Activated naive CD8-positive, alpha-beta T cell treated with anti-CD3 and anti-CD28 coated beads, Interleukin-2, amount 50 U/mL, for 24 hours (primary cell): ENCODE measurements around the gene PRKAA1.
"Not testable (repeated sequence)": the region's sequence is repeated elsewhere in the genome, so short reads cannot be mapped to it uniquely, and the experiment has no call there.

Experiments
- ATAC-seq: fragments of 150-1000 bp; cut with Tn5 transposase; one replicate; pipeline ENCODE4 v1.10.0; 2021
- DNase-seq: peaks from one replicate; pipeline ENCODE4 v3.0.0; 2021
- H3K27ac Mint-ChIP-seq: one replicate; pipeline ENCODE4 v1.8.0; 2021; ENCODE audit warnings: mild to moderate bottlenecking, mixed read lengths
- H3K27me3 Mint-ChIP-seq: one replicate; pipeline ENCODE4 v1.8.0; 2021; ENCODE audit warnings: mixed read lengths
- H3K36me3 Mint-ChIP-seq: one replicate; pipeline ENCODE4 v1.8.0; 2021; ENCODE audit warnings: low read depth, mixed read lengths
- H3K4me1 Mint-ChIP-seq: one replicate; pipeline ENCODE4 v1.8.0; 2021; ENCODE audit warnings: mixed read lengths
- H3K4me3 Mint-ChIP-seq: one replicate; pipeline ENCODE4 v1.8.0; 2021; ENCODE audit warnings: mild to moderate bottlenecking, moderate library complexity, mixed read lengths
- H3K9me3 Mint-ChIP-seq: one replicate; pipeline ENCODE4 v1.8.0; 2021; ENCODE audit warnings: mixed read lengths

PRKAA1 gene

GRCh38 chr5:40797273-40798011, 732 bp downstream of the PRKAA1 start:
- ATAC-seq (peak; percentile 39), DNase-seq (peak; percentile 80)
- Mint-ChIP-seq H3K9me3 (no peaks in the 10 kb centered on the region), H3K36me3 (peaks cover 17% of the 10 kb centered on the region), H3K4me3 (peak overlapping the region; percentile 90), H3K4me1 (peaks cover 50% of the 10 kb centered on the region), H3K27ac (peak overlapping the region; percentile 85), H3K27me3 (peaks cover 3% of the 10 kb centered on the region)

GRCh38 chr5:40796487-40796889, 1.7 kb downstream of the PRKAA1 start:
- H3K36me3 Mint-ChIP-seq: peaks cover 17% of the 10 kb centered on the region
- no peak for ATAC-seq
- peak overlapping the region; percentile 52 for H3K27ac Mint-ChIP-seq
- H3K4me1 Mint-ChIP-seq: peaks cover 54% of the 10 kb centered on the region
- H3K4me3 Mint-ChIP-seq: peak overlapping the region; percentile 90
- no peak for DNase-seq
- H3K9me3 Mint-ChIP-seq: no peaks in the 10 kb centered on the region
- H3K27me3 Mint-ChIP-seq: peaks cover 3% of the 10 kb centered on the region

- not testable (repeated sequence) for H3K9me3 Mint-ChIP-seq, H3K27ac Mint-ChIP-seq, ATAC-seq, H3K27me3 Mint-ChIP-seq, DNase-seq, H3K4me3 Mint-ChIP-seq
- H3K4me1 Mint-ChIP-seq: peaks cover 68% of the 10 kb centered on the region
- H3K36me3 Mint-ChIP-seq: peaks cover 19% of the 10 kb centered on the region
Measured at GRCh38 chr5:40794877-40795276, 3.3 kb downstream of the PRKAA1 start.

GRCh38 chr5:40794340-40794739, 3.8 kb downstream of the PRKAA1 start:
- H3K27me3 Mint-ChIP-seq, H3K27ac Mint-ChIP-seq, ATAC-seq, DNase-seq, H3K4me3 Mint-ChIP-seq, H3K9me3 Mint-ChIP-seq: not testable (repeated sequence)
- Mint-ChIP-seq H3K4me1 (peaks cover 69% of the 10 kb centered on the region), H3K36me3 (peaks cover 20% of the 10 kb centered on the region)

GRCh38 chr5:40792691-40793090, 5.5 kb downstream of the PRKAA1 start:
- peaks cover 36% of the 10 kb centered on the region for H3K36me3 Mint-ChIP-seq
- not testable (repeated sequence) for H3K4me3 Mint-ChIP-seq

GRCh38 chr5:40791715-40792139, 6.4 kb downstream of the PRKAA1 start:
- Mint-ChIP-seq H3K9me3 (no peaks in the 10 kb centered on the region), H3K27me3 (no peaks in the 10 kb centered on the region), H3K36me3 (peaks cover 37% of the 10 kb centered on the region), H3K4me3 (no peak overlapping the region), H3K27ac (no peak overlapping the region), H3K4me1 (peaks cover 62% of the 10 kb centered on the region)
- no peak for DNase-seq
- ATAC-seq: no peak

More at GRCh38 chr5:40792691-40793090, 5.5 kb downstream of the PRKAA1 start:
- not testable (repeated sequence) for DNase-seq, H3K9me3 Mint-ChIP-seq, H3K27me3 Mint-ChIP-seq, H3K27ac Mint-ChIP-seq, ATAC-seq
- peaks cover 67% of the 10 kb centered on the region for H3K4me1 Mint-ChIP-seq

- Mint-ChIP-seq H3K9me3 (no peaks in the 10 kb centered on the region), H3K27ac (no peak overlapping the region), H3K4me1 (peaks cover 60% of the 10 kb centered on the region), H3K4me3 (no peak overlapping the region), H3K36me3 (peaks cover 42% of the 10 kb centered on the region), H3K27me3 (no peaks in the 10 kb centered on the region)
- DNase-seq (no peak), ATAC-seq (peak; percentile 15)
Measured at GRCh38 chr5:40790947-40791593, 7.1 kb downstream of the PRKAA1 start.

- H3K27ac Mint-ChIP-seq, DNase-seq, ATAC-seq, H3K27me3 Mint-ChIP-seq, H3K9me3 Mint-ChIP-seq, H3K4me3 Mint-ChIP-seq: not testable (repeated sequence)
- peaks cover 54% of the 10 kb centered on the region for H3K4me1 Mint-ChIP-seq
- peaks cover 36% of the 10 kb centered on the region for H3K36me3 Mint-ChIP-seq
Measured at GRCh38 chr5:40788941-40789340, 9.2 kb downstream of the PRKAA1 start.

GRCh38 chr5:40787986-40788385, 10.2 kb downstream of the PRKAA1 start:
- H3K27me3 Mint-ChIP-seq: no peaks in the 10 kb centered on the region
- peaks cover 31% of the 10 kb centered on the region for H3K36me3 Mint-ChIP-seq
- ATAC-seq: no peak
- H3K27ac Mint-ChIP-seq: no peak overlapping the region
- no peak overlapping the region for H3K4me3 Mint-ChIP-seq
- no peak for DNase-seq
- peaks cover 48% of the 10 kb centered on the region for H3K4me1 Mint-ChIP-seq
- no peaks in the 10 kb centered on the region for H3K9me3 Mint-ChIP-seq

GRCh38 chr5:40786664-40787063, 11.5 kb downstream of the PRKAA1 start:
- not testable (repeated sequence) for H3K27me3 Mint-ChIP-seq, DNase-seq, H3K27ac Mint-ChIP-seq, H3K4me3 Mint-ChIP-seq, H3K9me3 Mint-ChIP-seq, ATAC-seq
- H3K36me3 Mint-ChIP-seq: peaks cover 31% of the 10 kb centered on the region
- H3K4me1 Mint-ChIP-seq: peaks cover 53% of the 10 kb centered on the region

GRCh38 chr5:40784916-40785315, 13.3 kb downstream of the PRKAA1 start:
- Mint-ChIP-seq H3K27me3 (no peaks in the 10 kb centered on the region), H3K36me3 (peaks cover 29% of the 10 kb centered on the region), H3K4me1 (peaks cover 49% of the 10 kb centered on the region), H3K4me3 (no peak overlapping the region), H3K9me3 (no peaks in the 10 kb centered on the region), H3K27ac (no peak overlapping the region)
- no peak for ATAC-seq
- DNase-seq: no peak

GRCh38 chr5:40784027-40784653, 14.0 kb downstream of the PRKAA1 start:
- Mint-ChIP-seq H3K4me1 (peaks cover 51% of the 10 kb centered on the region), H3K27me3 (no peaks in the 10 kb centered on the region), H3K9me3 (no peaks in the 10 kb centered on the region), H3K4me3 (no peak overlapping the region), H3K36me3 (peaks cover 26% of the 10 kb centered on the region), H3K27ac (no peak overlapping the region)
- no peak for DNase-seq
- ATAC-seq: no peak

- H3K4me3 Mint-ChIP-seq: no peak overlapping the region
- H3K27me3 Mint-ChIP-seq: no peaks in the 10 kb centered on the region
- DNase-seq (no peak), ATAC-seq (no peak)
- H3K27ac Mint-ChIP-seq: no peak overlapping the region
- H3K9me3 Mint-ChIP-seq: no peaks in the 10 kb centered on the region
- H3K36me3 Mint-ChIP-seq: peaks cover 11% of the 10 kb centered on the region
- peaks cover 43% of the 10 kb centered on the region for H3K4me1 Mint-ChIP-seq
Measured at GRCh38 chr5:40781843-40782409, 16.2 kb downstream of the PRKAA1 start.

GRCh38 chr5:40780858-40781257, 17.3 kb downstream of the PRKAA1 start:
- Mint-ChIP-seq H3K9me3 (no peaks in the 10 kb centered on the region), H3K4me3 (no peak overlapping the region), H3K36me3 (peaks cover 12% of the 10 kb centered on the region), H3K27me3 (no peaks in the 10 kb centered on the region), H3K4me1 (peaks cover 49% of the 10 kb centered on the region), H3K27ac (no peak overlapping the region)
- DNase-seq: no peak
- no peak for ATAC-seq
